Calu3 (cell line): ENCODE results near the gene NRG2. TPM values are rescaled to one million over a fixed set of nuclear protein-coding genes. Genes with fewer than 3 reads are reported as not detected.

Experiments
- BruUV-seq: library from RNA; stranded (reverse); fragments of 400-500 nt; replicated peaks from 2 replicates; lab custom pipeline; 2021; lab: Mats Ljungman, UMichigan
- CTCF ChIA-PET: fragments of 300-600 bp; sonication (Branson Sonifier 250); formaldehyde crosslinking; loops from one replicate; lab custom pipeline; 2022; ENCODE audit warnings: antibody characterized with exemption; lab: Charles Lee
- DNase-seq: peaks from one replicate; pipeline ENCODE4 v3.0.0; 2022
- H3K27ac Mint-ChIP-seq: one replicate; pipeline ENCODE4 v1.8.0; 2022; ENCODE audit warnings: mixed read lengths; ENCODE audit not compliant: unreplicated experiment
- H3K27me3 Mint-ChIP-seq: one replicate; pipeline ENCODE4 v1.8.0; 2022; ENCODE audit warnings: mixed read lengths; ENCODE audit not compliant: unreplicated experiment
- H3K36me3 Mint-ChIP-seq: one replicate; pipeline ENCODE4 v1.8.0; 2022; ENCODE audit warnings: mild to moderate bottlenecking, moderate library complexity, mixed read lengths; ENCODE audit not compliant: insufficient read depth, unreplicated experiment
- H3K4me1 Mint-ChIP-seq: one replicate; pipeline ENCODE4 v1.8.0; 2022; ENCODE audit warnings: mild to moderate bottlenecking, low read depth, mixed read lengths; ENCODE audit not compliant: unreplicated experiment
- H3K4me3 Mint-ChIP-seq: one replicate; pipeline ENCODE4 v1.8.0; 2022; ENCODE audit warnings: mild to moderate bottlenecking, low read depth, moderate library complexity, mixed read lengths; ENCODE audit not compliant: unreplicated experiment
- H3K9me3 Mint-ChIP-seq: one replicate; pipeline ENCODE4 v1.8.0; 2022; ENCODE audit warnings: low read depth, mixed read lengths; ENCODE audit not compliant: unreplicated experiment
- intact Hi-C: fragments of 100-400 bp; cut with micrococcal nuclease; formaldehyde crosslinking; loops from one replicate; pipeline ENCODE4 v1.10.0; 2022; ENCODE audit not compliant: unreplicated experiment
- total RNA-seq: library from RNA; stranded (reverse); gene quantifications from 2 replicates; pipeline ENCODE4 v1.2.3, GENCODE V29; 2022
- TF ChIP-seq, protein P1 (sequence below): fragments of 200-600 bp; IDR thresholded peaks from one replicate; pipeline ENCODE4 v1.8.0; 2022; ENCODE audit warnings: antibody characterized with exemption; ENCODE audit not compliant: unreplicated experiment

The NRG2 gene
- total RNA-seq, 1 experiment from 2014 or later = 1.4 TPM

DNA sequence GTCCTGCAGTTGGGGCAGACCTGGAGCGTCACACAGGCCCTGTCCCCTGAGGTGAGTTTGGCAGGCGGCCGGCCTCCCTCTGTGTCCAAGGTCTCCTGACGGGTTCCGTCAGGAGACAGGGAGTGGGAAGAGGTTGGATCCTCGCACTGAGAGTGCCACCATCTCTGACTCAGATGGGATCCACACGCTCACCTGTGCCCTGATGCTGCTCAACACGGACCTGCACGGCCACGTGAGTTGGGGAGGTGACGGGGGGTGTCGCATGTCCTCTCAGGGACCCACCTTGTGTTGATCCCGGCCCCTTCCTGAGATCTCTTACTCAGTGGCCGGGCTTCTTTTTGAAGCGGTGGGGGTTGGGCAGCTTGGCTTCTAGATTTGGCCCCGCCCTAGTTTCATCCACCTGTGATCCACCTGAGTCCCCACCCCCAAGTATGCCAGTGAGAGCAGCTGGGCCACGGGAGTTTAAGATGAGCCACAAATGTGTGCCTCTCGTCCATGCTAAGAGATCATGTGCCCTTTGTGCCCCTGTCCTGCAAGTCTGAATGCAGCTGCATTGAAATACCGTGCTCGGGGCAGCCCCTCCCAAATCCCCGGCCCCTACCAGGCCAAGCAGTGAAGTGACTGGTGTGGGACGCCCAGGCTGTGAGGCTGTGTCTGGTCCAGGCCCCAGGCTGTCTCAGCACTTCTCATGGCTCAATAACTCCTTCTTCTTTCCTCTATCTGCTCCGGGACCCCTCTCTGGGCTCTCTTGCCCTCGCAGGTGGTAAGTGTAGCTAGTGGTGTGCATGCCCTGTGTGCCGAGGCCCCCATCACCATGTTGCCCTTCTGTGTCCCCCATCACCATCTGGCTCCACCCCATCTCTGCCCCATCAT lies 220.3 kb downstream of the NRG2 start:
- no peak overlapping the region for H3K4me3 Mint-ChIP-seq
- peaks cover 4% of the 10 kb centered on the region for H3K9me3 Mint-ChIP-seq
- no peak overlapping the region for H3K27ac Mint-ChIP-seq
- TF ChIP-seq, protein P1, sequence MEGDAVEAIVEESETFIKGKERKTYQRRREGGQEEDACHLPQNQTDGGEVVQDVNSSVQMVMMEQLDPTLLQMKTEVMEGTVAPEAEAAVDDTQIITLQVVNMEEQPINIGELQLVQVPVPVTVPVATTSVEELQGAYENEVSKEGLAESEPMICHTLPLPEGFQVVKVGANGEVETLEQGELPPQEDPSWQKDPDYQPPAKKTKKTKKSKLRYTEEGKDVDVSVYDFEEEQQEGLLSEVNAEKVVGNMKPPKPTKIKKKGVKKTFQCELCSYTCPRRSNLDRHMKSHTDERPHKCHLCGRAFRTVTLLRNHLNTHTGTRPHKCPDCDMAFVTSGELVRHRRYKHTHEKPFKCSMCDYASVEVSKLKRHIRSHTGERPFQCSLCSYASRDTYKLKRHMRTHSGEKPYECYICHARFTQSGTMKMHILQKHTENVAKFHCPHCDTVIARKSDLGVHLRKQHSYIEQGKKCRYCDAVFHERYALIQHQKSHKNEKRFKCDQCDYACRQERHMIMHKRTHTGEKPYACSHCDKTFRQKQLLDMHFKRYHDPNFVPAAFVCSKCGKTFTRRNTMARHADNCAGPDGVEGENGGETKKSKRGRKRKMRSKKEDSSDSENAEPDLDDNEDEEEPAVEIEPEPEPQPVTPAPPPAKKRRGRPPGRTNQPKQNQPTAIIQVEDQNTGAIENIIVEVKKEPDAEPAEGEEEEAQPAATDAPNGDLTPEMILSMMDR = no peak
- no peaks in the 10 kb centered on the region for H3K36me3 Mint-ChIP-seq
- BruUV-seq = no TSS peak
- intact Hi-C loops = no loop called here
- peaks cover 94% of the 10 kb centered on the region for H3K27me3 Mint-ChIP-seq
- no peak for DNase-seq
- CTCF ChIA-PET = no interaction called here
- H3K4me1 Mint-ChIP-seq = no peaks in the 10 kb centered on the region

DNA sequence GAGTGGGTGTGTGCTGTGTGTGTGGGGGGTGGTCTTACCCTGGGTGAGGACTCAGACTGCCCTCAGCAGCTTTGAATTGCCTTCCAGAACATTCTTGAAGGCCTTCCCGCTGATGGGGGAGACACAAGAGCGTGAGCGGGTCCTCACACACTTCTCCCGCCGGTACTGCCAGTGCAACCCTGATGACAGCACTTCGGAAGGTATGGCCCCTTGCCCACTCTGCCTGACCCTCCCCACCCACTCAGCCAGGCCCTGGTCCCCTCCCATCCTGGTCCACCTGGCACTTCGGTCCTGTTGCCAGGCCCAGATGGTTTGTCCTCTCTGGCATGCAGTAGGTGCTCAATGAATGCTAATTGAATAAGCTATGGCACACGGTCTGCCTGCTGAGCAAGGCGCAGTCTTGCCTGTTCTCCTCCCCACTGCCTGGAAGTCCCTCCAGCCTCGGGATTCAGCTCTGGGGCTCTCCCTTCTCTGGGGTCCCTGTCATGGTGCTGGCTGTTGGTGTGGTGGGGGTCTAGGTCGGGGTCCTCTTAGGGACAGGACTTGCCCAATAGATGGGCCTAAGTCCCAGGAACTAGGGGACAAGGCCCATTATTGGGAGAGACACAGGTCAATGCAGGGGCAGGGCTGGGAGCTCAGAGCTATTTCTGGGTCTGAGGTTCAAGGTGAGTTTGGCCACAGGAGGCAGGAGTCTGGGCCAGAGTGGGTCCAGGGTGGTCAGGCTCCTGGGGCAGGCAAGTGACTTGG lies 221.1 kb downstream of the NRG2 start:
- CTCF ChIA-PET = interaction anchor here (0.6 kb wide), 1 partner anchor 45 kb away, joined by 6 read pairs; no protein-coding TSS in a partner anchor
- TF ChIP-seq, protein P1 = no peak
- Mint-ChIP-seq H3K27ac (no peak overlapping the region), H3K27me3 (peaks cover 94% of the 10 kb centered on the region), H3K4me3 (no peak overlapping the region), H3K4me1 (no peaks in the 10 kb centered on the region), H3K36me3 (no peaks in the 10 kb centered on the region), H3K9me3 (peaks cover 4% of the 10 kb centered on the region)
- DNase-seq = no peak
- BruUV-seq = no TSS peak
- intact Hi-C loops = no loop called here

DNA sequence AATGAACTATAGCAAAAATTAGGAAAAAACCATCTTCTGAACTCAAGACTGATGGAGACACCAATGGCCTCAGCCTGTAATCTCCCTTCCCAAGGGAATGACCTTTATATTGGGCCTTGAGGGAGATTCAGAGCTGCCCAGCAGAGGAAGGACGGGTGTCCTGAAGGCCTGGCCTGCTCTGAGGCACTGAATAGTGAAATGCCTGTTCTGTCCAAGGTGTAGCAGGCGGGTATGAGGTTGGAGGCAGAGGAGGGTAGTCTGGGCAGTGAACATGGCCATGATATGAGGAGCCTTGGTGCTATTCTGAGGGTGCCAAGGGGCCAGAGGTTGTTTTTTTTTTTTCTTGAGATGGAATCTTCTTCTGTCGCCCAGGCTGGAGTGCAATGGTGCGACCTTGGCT lies 222.5 kb downstream of the NRG2 start:
- Mint-ChIP-seq H3K4me3 (no peak overlapping the region), H3K27me3 (peaks cover 94% of the 10 kb centered on the region), H3K9me3 (peaks cover 4% of the 10 kb centered on the region), H3K27ac (no peak overlapping the region), H3K4me1 (no peaks in the 10 kb centered on the region), H3K36me3 (no peaks in the 10 kb centered on the region)
- no peak for DNase-seq
- intact Hi-C loops = no loop called here
- TF ChIP-seq, protein P1 = no peak
- BruUV-seq = no TSS peak
- CTCF ChIA-PET = no interaction called here

DNA sequence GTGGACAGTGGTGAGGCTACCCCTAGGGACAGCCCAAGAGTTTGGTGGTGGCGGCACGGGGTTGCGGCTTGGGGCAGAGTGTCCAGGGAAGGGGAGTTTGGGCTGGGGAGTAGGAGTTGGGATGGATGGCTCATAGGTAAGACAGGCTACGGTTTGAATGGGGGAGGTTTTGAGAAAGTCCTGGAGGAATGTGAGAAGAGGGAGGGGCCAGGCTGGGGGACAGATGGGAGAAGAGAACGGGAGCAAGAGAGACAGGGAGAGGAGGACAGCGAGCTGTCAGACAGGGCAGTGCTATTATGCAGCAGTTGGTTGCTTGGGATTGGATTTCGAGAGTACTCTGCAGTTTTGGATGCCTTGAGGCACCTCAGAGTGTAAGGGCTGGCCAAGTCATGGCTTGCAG lies 223.0 kb downstream of the NRG2 start:
- Mint-ChIP-seq H3K36me3 (no peaks in the 10 kb centered on the region), H3K4me1 (no peaks in the 10 kb centered on the region), H3K27ac (no peak overlapping the region), H3K4me3 (no peak overlapping the region), H3K27me3 (peaks cover 94% of the 10 kb centered on the region), H3K9me3 (peaks cover 4% of the 10 kb centered on the region)
- DNase-seq = no peak
- CTCF ChIA-PET = no interaction called here
- intact Hi-C loops = no loop called here
- TF ChIP-seq, protein P1 = no peak
- no TSS peak for BruUV-seq
